ENCODE results near the gene OR1S2. TPM values are rescaled to one million over a fixed set of nuclear protein-coding genes. Genes with fewer than 3 reads are reported as not detected.
"Not testable (repeated sequence)": the region's sequence is repeated elsewhere in the genome, so short reads cannot be mapped to it uniquely, and the experiment has no call there.

OR1S2 gene
- not detected for polyA plus RNA-seq (2013, experiment 1 of 2; ENCODE audit: insufficient read length)
- polyA plus RNA-seq (2013, experiment 2 of 2; ENCODE audit: insufficient read length) = not detected

- no peak for DNase-seq
Measured at GRCh38 chr11:58204042-58204441, at the start of gene OR1S2. TSS of gene OR1S2 (minus strand) at chr11:58204142. CDS start at chr11:58204142, 0 bp downstream.

DNA sequence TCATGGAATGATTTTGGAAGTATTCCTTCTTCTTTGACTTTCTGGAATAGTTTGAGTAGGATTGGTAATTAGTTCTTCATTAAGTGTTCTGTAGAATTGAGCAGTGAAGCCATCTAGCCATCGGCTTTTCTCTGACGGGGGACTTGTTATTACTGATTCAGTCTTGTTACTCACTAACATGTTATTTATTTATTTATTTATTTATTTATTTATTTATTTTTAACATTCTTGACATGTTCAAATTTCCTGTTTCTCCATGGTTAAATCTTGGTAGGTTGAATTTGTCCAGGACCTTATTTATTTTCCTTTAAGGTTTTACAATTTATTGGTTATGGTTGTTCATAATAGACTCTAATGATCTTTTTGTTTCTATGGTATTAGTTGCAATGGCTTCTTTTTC, 40.0 kb upstream of the OR1S2 start:
- no peak for DNase-seq

- no peak for DNase-seq
Measured at GRCh38 chr11:58227956-58228615, 24.1 kb upstream of the OR1S2 start.

GRCh38 chr11:58222721-58223120, 18.8 kb upstream of the OR1S2 start:
- DNase-seq = no peak

DNA sequence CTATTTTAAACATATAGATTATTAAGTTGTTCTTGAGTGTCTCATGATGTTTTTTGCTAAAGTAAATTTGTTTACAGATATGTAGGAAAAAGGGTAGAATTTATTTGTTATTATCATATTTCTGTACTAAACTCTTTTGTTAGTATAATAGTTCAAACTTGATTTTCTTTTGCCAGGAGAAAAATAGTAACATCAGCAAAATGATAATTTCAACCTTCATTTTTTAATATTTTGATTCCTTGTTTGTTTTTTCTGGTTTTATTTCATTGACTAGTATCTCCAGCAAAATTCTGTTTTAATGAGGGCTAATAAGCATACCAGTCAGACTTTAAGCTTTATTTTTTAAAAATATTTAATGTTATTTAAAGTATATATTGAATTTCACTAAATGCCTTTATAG, 12.5 kb upstream of the OR1S2 start:
- DNase-seq = no peak

GRCh38 chr11:58212420-58212819, 8.5 kb upstream of the OR1S2 start, which contains the start of gene OR1S1:
TSS of gene OR1S1 (plus strand) at chr11:58212720.
- not testable (repeated sequence) for DNase-seq

GRCh38 chr11:58199271-58199670, 4.7 kb downstream of the OR1S2 start:
- no peak for DNase-seq

- DNase-seq = no peak
Measured at GRCh38 chr11:58195939-58196338, 8.0 kb downstream of the OR1S2 start.

GRCh38 chr11:58193391-58193790, 10.6 kb downstream of the OR1S2 start:
- DNase-seq = no peak

- DNase-seq = no peak
Measured at GRCh38 chr11:58192229-58192628, 11.7 kb downstream of the OR1S2 start.

DNA sequence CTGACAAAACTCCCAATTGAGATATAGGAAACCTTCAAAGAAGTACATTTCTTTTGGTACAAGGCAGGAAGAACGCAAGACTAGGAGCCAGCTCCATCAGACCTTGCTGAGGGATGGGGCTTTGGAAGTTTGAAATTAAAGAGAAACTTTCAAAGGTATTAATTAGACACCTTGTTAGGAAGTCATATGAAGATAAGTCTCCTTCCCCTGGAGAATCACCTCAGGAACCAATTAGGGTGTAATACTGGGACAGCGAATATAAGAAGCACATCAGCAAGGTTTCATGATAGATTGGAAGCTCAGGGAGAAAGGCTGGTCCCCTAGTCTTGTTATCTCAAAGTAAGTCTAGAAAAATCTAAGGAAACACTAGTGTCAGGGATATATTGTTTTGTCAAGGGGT, 15.2 kb downstream of the OR1S2 start, which contains the start of gene OR9Q2:
Gene OR9Q2 (plus strand): TSS at position 301 of the 400 bp plus-strand sequence. CDS start 1,421 bp downstream, outside the sequence.
- no peak for DNase-seq

GRCh38 chr11:58186938-58187337, 17.0 kb downstream of the OR1S2 start:
- DNase-seq = no peak

- DNase-seq = no peak
Measured at GRCh38 chr11:58179648-58180047, 24.3 kb downstream of the OR1S2 start.

DNA sequence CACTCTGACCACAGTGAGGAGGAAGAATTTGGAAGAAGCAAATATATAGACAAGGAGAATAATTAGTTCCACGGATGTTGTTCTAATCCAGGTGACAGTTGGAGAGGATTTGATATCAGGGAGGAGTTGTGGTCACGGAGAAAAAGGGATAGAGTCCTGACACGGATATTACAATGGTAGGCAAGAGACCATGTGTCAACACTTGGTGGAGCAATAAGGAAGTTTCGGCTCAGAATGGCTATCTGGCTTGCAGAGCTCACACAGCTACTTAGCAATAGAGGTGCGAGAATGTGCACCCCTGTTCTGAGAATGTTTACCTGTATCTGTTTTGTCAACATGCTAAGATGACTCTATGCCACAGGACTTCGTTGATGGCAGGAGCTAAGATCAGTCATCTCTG, 25.5 kb downstream of the OR1S2 start:
- DNase-seq = no peak

DNA sequence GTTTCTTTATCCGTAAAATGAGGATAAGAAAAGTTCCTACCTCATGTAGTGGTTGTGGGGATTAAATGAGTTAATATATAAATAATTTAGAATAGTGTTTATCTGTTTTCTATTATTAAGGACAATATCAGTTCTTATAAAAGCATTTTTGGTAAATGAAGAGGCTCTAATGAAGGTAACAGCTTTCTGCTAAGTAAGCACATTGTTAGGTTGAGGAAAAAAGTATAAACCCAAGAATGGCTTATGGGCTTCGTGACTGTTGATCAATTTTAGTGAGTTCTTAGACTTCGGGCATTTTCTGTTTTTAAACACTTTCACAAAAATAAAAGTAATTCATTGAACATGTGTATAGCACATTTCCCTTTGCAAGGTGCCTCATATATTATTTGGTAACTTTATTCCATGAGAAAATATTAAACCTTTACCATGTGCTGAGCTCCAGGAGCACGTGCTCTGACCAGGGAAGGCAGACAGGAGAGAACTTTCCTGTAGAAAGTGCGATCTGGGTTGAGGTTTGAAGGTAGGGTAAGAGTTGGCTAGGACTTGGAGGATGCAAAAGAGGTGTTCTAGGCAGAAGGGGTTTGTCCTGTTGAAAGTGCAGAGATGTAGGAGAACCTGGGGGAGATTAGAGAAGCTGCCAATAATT, 26.4 kb downstream of the OR1S2 start:
- DNase-seq = no peak

- no peak for DNase-seq
Measured at GRCh38 chr11:58165504-58166106, 38.3 kb downstream of the OR1S2 start.

DNA sequence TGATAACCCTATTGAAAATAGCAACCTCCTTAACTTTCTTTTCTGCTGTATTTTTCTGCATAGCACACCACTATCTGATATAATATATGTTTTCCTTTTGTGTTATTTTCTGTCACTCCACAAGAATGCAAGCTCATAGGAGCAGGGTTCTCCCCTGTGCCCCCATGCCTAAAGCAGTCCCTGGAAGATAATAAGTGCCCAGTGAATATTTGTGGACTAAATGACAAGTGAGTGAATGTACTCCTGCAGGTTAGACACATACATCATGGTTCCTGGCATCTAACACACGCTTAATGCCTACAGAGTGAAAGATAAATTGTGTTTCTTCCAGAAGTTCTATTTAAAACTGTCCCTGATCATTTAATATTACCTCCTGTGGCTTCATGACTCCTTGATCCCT, 39.0 kb downstream of the OR1S2 start:
- no peak for DNase-seq

DNA sequence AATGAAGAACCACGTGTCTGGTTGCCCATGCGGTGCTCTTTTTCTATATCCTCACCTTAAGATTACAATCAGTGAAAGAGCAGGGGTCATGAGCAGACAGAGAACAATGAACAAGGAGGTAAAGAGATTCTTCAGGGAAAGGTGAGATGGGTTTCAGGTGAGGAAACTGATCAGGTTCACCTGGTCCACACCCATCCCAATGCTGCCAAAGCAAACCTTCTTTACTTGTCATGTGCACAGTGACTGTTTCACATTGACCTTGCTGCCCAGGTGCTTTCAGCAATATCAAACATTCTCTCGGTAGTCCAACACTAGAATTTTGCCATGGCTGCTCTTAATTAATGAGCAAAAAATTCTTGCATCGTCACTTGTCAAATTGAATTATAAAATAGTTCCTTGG, 39.6 kb downstream of the OR1S2 start:
- no peak for DNase-seq
